ENCODE results near the gene ARHGAP19.

Gene ARHGAP19

DNA sequence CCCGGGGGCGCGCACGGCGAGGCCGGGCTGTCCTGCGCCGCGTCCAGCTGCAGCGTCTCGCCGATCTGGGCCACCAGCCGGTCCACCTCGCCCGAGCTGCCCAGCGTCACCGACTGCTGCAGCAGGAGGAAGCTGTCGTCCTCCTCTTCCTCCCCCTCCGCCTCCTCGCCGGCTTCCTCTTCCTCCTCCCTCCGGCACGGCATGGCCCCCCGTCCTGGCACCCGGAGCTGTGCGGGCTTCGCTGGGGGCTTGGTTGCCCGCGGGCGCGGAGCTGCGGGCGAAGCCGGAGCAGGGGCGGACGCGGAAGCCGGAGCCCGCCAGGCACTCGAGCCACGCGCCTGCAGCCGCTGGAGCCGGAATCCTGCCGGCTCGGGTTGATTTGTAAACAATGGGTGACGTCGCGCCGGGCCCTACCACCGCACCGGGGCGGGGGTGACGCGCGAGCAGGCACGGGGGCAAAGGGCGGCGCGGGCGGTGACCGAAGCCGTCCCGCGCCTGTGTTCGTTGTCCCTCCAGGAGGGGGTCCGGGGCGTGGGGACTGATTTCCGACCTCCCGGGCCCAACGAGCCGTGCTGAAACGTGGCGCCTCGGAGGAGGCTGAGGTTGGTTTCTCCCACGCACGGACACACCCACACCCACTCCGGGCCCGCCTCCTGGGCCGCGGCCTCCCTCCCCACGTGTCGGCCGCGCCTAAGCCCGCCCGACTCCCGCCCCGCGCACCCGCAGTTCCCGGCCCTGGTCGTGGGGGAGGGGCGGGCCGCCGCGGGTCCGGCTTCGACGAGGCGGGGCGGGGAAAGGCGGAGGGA lies 42.1 kb upstream of the ARHGAP19 start, which contains the start of gene FRAT2:
TSS of gene FRAT2 (minus strand) at position 360 of the 806 bp plus-strand sequence. CDS start at position 203, 157 bp downstream.
- H3K9me3 ChIP-seq (ENCODE audit: low read depth, low read length) = no peaks in the 10 kb centered on the region
- no peak for DNase-seq (ENCODE audit: low read depth, low spot score)
- no peaks in the 10 kb centered on the region for H3K36me3 ChIP-seq (ENCODE audit: insufficient read depth, low read length)
- peak within 1 kb of the TSS; percentile 78 for H3K4me3 ChIP-seq
- TF ChIP-seq POLR2AphosphoS5 (IDR thresholded peaks at IDR 0.05; ENCODE audit: borderline replicate concordance, low read depth, low read length) (peak; percentile 44), EZH2 (IDR thresholded peaks at IDR 0.05) (no peak), FOXP2 (optimal IDR thresholded peaks at IDR 0.05; ENCODE audit: control extremely low read depth, extremely low read length, insufficient read depth) (no peak)
- H3K9ac ChIP-seq (ENCODE audit: insufficient read length) = peak within 1 kb of the TSS; percentile 89
- H3K27ac ChIP-seq = peak within 1 kb of the TSS; percentile 88

DNA sequence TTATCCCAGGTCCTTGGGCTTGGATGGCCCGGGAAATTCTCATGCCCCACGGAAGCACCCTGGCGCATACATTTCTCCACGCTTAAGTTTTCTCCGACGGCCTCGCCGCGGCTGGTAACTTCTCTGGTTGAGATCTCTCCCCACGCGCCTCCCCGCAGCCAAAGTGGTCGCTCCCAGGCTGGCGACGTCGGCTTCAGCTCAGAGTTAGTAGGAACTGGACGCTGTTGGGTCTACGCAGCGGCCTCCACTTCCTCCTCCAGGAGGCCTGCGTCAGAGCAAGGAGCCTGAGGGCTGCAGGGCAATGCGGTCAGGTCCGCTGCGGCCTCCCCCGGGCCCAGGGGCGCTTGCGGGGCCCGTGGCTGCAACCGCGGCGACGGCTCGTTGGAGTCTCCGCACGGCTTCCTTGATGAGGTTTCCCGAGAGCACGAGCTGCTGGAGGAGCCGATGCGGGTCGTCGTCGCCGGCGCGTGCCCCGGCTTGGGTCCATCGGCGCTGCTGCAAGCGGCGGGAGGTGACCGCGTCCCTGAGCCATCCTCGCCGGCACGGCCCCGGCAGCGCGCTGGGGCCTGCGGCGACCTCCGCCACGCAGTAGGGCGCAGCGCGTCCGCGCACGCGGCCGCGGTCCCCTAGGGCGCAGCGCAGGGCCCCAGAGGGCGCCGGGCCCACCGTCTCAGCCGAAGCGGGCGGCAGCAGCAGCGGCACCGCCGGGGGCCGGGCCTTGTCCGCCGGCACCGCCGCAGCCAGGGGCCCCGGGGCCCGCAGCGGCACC lies 41.3 kb upstream of the ARHGAP19 start:
- TF ChIP-seq POLR2AphosphoS5 (IDR thresholded peaks at IDR 0.05; ENCODE audit: borderline replicate concordance, low read depth, low read length) (no peak), EZH2 (IDR thresholded peaks at IDR 0.05) (no peak), FOXP2 (optimal IDR thresholded peaks at IDR 0.05; ENCODE audit: control extremely low read depth, extremely low read length, insufficient read depth) (no peak)
- DNase-seq (ENCODE audit: low read depth, low spot score) = no peak
- Histone ChIP-seq H3K36me3 (ENCODE audit: insufficient read depth, low read length) (no peaks in the 10 kb centered on the region), H3K9me3 (ENCODE audit: low read depth, low read length) (no peaks in the 10 kb centered on the region), H3K9ac (ENCODE audit: insufficient read length) (peak overlapping the region; percentile 69), H3K4me3 (peak overlapping the region; percentile 78), H3K27ac (no peak overlapping the region)

DNA sequence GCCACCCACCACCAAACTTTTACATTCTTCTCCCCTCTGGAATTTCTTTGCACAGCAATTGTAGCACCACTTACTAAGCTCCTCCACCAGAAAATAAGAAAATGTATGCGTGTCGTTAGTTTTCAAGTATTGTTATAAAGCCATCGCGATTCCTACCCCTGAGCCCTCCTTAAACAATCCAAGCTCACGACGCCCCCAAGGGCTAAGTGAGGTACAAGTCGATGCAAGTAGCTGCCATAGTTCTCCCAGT lies 40.8 kb upstream of the ARHGAP19 start:
- no peak for DNase-seq (ENCODE audit: low read depth, low spot score)
- no peaks in the 10 kb centered on the region for H3K9me3 ChIP-seq (ENCODE audit: low read depth, low read length)
- TF ChIP-seq FOXP2 (optimal IDR thresholded peaks at IDR 0.05; ENCODE audit: control extremely low read depth, extremely low read length, insufficient read depth) = no peak
- no peak for TF ChIP-seq POLR2AphosphoS5 (IDR thresholded peaks at IDR 0.05; ENCODE audit: borderline replicate concordance, low read depth, low read length)
- TF ChIP-seq EZH2 (IDR thresholded peaks at IDR 0.05) = no peak
- no peaks in the 10 kb centered on the region for H3K36me3 ChIP-seq (ENCODE audit: insufficient read depth, low read length)
- H3K9ac ChIP-seq (ENCODE audit: insufficient read length) = peak overlapping the region; percentile 69
- peak overlapping the region; percentile 78 for H3K4me3 ChIP-seq
- H3K27ac ChIP-seq = no peak overlapping the region

DNA sequence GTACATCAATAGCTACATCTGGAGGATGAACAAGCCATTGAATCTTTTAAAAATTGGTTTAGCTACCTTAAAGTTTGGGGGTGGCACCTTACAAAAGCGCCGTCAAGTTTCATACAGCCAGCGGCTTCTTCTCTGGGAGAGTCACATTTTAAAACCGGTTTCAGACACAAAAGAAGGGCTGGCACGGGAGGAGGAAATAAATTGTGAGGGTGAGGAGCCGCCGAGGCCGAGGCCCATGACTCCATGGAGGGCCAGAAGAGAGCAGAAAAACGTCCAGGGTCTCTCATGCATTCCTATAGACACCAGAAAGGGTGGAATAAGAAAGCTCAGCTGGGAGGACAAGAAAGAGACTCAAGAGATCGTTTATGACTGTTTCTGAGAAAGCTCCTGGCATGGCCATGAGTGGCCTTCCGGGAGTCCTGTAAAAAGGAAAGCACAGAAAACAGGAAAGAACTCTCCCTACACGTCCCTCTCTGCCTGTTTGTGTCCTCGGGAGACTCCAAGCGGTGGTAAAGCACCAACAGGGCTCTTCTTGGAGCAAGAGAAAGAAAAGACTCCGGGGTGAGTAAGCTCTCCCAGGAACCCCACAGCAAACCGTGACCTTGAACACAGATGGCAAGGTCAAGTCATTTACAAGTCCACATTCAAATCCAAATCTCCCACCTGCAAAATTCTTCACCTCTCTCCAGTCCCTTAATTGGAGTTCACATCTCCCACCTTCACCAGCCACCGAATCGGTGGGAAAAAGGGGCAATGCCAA lies 40.3 kb upstream of the ARHGAP19 start:
- Histone ChIP-seq H3K27ac (no peak overlapping the region), H3K9me3 (ENCODE audit: low read depth, low read length) (no peaks in the 10 kb centered on the region), H3K9ac (ENCODE audit: insufficient read length) (peak overlapping the region; percentile 69), H3K4me3 (peak overlapping the region; percentile 78), H3K36me3 (ENCODE audit: insufficient read depth, low read length) (no peaks in the 10 kb centered on the region)
- DNase-seq (ENCODE audit: low read depth, low spot score) = no peak
- TF ChIP-seq EZH2 (IDR thresholded peaks at IDR 0.05) = no peak
- no peak for TF ChIP-seq FOXP2 (optimal IDR thresholded peaks at IDR 0.05; ENCODE audit: control extremely low read depth, extremely low read length, insufficient read depth)
- no peak for TF ChIP-seq POLR2AphosphoS5 (IDR thresholded peaks at IDR 0.05; ENCODE audit: borderline replicate concordance, low read depth, low read length)

DNA sequence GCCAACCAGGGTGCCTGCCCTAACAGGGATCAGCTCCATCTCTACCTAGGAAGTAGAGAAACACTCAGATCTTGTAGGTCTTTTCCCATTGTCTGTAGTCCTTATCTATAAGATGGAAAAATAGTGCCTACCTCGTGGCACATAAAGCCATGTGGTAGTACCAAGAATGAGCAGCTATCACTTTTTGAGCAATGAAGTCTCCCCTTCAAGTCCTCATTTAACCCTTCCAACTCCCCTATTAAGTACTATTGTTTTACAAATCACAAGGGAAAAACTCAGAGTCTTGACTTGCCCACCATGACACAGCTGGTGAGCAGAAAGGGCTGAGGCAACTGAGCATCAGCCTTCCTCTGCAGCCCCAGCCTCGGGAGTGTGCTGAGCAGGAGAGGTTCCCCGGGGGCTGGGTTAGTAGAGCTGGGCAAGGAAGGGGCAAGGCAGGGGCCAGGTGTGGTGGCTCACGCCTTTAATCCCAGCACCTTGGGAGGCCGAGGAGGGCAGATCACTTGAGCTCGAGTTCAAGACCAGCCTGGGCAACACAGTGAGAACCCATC lies 38.8 kb upstream of the ARHGAP19 start:
- Histone ChIP-seq H3K4me3 (no peak overlapping the region), H3K9me3 (ENCODE audit: low read depth, low read length) (no peaks in the 10 kb centered on the region), H3K27ac (no peak overlapping the region), H3K9ac (ENCODE audit: insufficient read length) (no peak overlapping the region), H3K36me3 (ENCODE audit: insufficient read depth, low read length) (no peaks in the 10 kb centered on the region)
- TF ChIP-seq POLR2AphosphoS5 (IDR thresholded peaks at IDR 0.05; ENCODE audit: borderline replicate concordance, low read depth, low read length) (no peak), EZH2 (IDR thresholded peaks at IDR 0.05) (no peak), FOXP2 (optimal IDR thresholded peaks at IDR 0.05; ENCODE audit: control extremely low read depth, extremely low read length, insufficient read depth) (no peak)
- DNase-seq (ENCODE audit: low read depth, low spot score) = no peak

DNA sequence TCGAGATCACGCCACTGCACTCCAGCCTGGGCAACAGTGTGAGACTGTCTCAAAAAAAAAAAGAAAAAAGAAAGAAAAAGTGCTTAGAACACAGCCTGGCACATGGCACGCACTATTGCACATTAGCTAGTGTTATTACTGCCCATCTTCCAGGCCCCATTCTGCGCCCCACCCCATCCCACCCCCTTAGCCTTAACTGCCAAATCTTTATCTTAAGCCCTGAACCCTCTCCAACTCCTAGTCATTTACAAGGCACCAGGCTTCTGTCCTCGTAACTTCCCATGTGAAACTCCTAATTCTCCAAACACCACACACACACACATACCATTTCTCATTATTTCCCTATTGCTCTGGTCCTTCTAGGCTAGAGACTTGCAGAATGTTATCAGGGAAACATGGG lies 37.3 kb upstream of the ARHGAP19 start:
- no peak overlapping the region for H3K9ac ChIP-seq (ENCODE audit: insufficient read length)
- TF ChIP-seq POLR2AphosphoS5 (IDR thresholded peaks at IDR 0.05; ENCODE audit: borderline replicate concordance, low read depth, low read length) = no peak
- no peak for TF ChIP-seq EZH2 (IDR thresholded peaks at IDR 0.05)
- no peak for TF ChIP-seq FOXP2 (optimal IDR thresholded peaks at IDR 0.05; ENCODE audit: control extremely low read depth, extremely low read length, insufficient read depth)
- no peak for DNase-seq (ENCODE audit: low read depth, low spot score)
- H3K36me3 ChIP-seq (ENCODE audit: insufficient read depth, low read length) = no peaks in the 10 kb centered on the region
- no peak overlapping the region for H3K4me3 ChIP-seq
- H3K9me3 ChIP-seq (ENCODE audit: low read depth, low read length) = no peaks in the 10 kb centered on the region
- H3K27ac ChIP-seq = no peak overlapping the region

DNA sequence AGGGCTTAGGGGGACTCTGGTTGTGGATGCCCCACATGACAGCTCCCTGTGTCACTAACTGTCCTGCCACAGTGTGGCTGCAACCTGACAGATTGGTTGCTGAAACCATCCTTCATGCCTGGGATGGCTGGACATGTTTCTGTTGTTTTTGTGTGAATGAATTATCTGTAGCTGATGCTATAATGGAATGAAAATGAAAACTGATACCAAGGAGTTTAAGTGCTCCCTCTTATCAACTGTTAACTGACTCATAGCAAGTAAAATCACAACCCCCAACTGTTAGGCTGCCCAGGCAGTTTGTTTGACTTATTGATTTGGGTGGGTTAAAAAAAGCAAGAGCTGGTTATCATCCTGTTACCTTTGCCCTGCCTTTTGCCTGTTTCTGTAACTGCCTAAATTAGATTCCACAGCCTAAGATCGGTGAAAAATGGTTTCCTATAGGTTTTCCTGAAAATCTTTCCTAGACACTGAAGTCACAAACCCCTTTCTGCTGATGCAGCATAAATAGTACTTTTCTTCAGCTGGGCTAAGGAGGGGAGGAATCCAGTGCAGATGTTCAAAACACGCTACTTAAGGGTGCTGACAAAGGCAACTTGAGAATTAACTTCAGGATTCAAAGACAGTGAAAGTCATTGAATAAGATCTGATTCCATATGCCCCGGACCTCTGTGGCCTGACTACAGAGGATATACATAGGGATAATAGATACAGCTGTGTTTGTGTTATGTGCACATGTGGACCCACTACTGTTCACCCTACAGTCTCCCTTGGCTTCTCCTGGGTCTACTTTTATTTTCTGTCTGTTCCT lies 36.4 kb upstream of the ARHGAP19 start:
- DNase-seq (ENCODE audit: low read depth, low spot score) = no peak
- no peak overlapping the region for H3K27ac ChIP-seq
- H3K9me3 ChIP-seq (ENCODE audit: low read depth, low read length) = no peaks in the 10 kb centered on the region
- H3K4me3 ChIP-seq = no peak overlapping the region
- no peak for TF ChIP-seq FOXP2 (optimal IDR thresholded peaks at IDR 0.05; ENCODE audit: control extremely low read depth, extremely low read length, insufficient read depth)
- no peak for TF ChIP-seq EZH2 (IDR thresholded peaks at IDR 0.05)
- no peak overlapping the region for H3K9ac ChIP-seq (ENCODE audit: insufficient read length)
- no peaks in the 10 kb centered on the region for H3K36me3 ChIP-seq (ENCODE audit: insufficient read depth, low read length)
